ENCODE measurements around the gene BACE2.
"Not testable (repeated sequence)": the region's sequence is repeated elsewhere in the genome, so short reads cannot be mapped to it uniquely, and the experiment has no call there.

The BACE2 gene

DNA sequence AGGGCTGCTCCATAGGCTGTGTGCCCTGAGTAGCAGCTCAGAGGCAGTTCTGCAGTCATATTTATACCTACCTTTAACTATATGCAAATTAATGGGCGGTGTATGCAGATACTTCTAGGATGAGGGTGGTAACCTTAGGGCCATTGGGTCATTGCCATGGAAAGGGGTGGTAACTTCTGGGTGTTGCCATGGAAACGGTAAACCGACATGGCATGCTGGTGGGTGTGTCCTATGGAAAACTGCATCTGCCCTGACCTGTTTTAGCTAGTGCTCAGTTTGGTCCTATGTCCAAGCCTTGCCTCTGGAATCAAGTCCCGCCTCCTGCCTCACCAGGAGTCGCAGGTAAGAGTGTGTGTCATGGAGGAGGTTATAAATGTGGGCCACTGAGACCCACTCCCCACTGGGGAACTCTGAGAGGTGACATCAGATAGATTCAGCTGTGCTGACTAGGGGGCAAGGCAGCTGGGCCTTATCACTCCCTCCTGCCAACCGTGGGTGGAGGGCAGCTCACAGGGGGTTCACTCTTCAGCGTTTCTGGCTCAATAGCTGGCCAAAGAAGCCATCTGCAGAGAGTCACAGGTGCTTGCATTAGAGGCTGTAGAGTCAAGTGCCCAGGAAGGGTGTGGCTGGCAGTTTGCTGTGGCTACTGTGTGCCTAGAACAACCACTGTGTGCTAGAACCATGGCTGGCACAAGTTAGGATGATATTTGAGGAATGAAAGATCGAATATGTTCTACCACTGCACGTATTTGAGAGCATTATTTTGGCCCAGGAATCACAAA lies 19.0 kb downstream of the BACE2 start:
- no peak for DNase-seq

DNA sequence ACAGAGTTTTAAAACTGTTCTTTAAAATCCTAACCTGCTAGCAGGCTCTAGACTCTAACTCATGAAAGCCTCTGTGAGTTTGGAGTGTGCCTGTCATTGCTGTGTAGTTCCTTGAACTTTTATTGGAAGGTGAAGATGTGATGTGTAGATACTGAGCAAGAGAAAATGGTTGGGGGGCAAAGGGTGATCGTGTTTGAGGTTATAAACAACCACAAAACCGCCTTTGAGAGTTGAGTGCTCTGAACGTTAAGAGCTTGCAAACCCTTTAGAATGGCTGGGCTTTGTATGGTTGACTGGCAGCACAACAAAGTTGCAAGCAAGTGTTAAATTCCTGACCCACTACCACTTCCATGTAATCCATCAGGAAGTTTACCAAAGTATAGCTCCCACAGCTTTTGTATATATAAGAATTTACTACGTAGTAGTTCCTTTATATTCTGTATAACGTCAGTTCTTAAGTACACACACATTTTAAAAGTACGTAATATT lies 19.6 kb downstream of the BACE2 start:
- no peak for DNase-seq

DNA sequence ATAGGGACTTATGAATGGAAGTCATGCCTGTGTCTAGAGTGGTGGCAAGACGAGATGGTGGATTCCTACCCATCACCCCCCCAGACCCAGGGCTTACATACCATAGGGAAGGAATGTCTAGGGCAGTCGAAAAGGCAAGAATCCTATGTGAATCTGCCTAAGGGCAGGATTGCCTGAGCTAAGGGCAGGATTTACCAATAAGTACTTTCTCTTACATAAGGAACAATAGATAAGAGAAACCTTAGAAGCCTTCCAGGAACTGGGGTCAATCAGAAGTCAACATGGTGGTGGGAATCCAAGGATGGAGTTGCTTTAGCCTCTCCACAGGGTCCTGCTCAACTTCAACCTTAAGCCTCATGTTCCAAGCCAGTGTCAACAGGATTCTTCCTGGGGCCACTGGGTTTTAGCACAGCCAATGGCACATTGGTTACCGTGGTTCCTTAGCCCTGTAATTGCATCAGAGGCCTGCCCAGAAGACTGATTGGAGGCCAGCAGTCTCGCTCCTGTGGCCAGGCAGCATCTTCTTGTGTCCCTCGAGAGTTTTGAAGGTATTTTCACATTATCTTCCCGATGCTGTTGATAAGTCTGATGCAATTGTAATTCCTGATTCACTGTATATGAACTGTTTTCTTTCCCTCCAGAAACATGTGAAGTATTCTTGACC lies 20.7 kb downstream of the BACE2 start:
- DNase-seq = no peak

- DNase-seq = no peak
Observed at GRCh38 chr21:41189150-41189745, 21.3 kb downstream of the BACE2 start.

GRCh38 chr21:41192552-41192951 lies 24.6 kb downstream of the BACE2 start:
- DNase-seq = not testable (repeated sequence)

GRCh38 chr21:41195311-41195710 lies 27.4 kb downstream of the BACE2 start:
- no peak for DNase-seq

GRCh38 chr21:41196993-41197392 lies 29.0 kb downstream of the BACE2 start:
- DNase-seq = no peak

- DNase-seq = no peak
Observed at GRCh38 chr21:41197582-41197981, 29.6 kb downstream of the BACE2 start.

- DNase-seq = not testable (repeated sequence)
Observed at GRCh38 chr21:41198647-41199046, 30.7 kb downstream of the BACE2 start.

- DNase-seq = no peak
Observed at GRCh38 chr21:41199123-41199522, 31.2 kb downstream of the BACE2 start.

DNA sequence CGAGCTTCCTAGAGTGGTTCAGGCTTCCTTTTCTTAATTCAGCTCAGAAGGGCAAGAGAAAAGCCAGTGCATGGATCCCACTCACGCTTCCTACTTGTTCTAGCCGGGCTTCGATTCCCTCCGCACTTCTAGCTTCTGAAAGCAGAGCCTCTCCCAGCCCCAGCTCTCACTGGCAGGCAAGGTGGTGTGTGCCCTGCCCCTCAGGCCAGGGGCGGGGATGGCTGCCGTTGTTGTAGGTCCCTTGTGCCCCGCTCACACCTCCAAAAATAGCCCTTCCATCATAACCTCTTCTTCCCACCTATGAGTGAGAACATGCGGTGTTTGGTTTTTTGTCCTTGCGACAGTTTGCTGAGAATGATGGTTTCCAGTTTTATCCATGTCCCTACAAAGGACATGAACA lies 31.6 kb downstream of the BACE2 start:
- DNase-seq = no peak

DNA sequence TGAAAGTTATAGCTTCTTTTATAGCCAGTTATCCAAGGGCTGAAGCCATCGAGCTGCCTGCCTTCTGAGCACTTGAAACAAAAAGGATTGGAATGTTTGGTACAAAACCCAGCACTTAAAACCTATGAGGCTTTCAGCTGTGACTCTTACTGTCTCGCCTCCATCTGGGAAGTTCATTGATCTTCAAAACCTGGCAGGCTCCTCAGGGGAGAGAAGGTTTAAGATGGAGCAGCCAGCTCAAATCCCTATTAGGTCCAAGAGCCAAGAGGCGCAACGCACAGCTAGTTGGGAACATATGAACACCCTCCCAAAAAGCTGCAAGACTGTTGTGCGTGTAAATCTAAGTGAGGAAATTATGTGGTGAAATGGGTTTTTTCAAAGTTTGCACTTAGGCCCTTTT lies 33.4 kb downstream of the BACE2 start:
- DNase-seq = no peak

DNA sequence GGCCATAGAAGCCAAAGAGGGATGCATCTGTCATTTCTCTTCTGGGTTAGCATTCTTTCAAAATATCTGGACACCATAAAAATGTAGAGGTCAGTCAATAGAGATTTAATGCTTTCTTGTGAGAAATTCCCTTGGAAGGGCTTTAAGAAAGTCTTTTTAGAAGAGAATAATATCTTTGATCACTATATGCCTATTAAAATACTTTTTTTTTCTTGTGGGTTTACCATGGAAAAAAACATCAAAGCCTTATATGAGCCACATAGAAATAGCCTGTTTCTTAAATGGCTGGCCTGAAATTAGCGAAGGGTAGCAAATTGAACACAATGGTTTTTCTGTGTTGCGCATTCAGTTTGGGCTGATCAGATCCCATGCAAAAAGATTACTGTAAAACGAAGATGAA lies 36.8 kb downstream of the BACE2 start:
- no peak for DNase-seq

DNA sequence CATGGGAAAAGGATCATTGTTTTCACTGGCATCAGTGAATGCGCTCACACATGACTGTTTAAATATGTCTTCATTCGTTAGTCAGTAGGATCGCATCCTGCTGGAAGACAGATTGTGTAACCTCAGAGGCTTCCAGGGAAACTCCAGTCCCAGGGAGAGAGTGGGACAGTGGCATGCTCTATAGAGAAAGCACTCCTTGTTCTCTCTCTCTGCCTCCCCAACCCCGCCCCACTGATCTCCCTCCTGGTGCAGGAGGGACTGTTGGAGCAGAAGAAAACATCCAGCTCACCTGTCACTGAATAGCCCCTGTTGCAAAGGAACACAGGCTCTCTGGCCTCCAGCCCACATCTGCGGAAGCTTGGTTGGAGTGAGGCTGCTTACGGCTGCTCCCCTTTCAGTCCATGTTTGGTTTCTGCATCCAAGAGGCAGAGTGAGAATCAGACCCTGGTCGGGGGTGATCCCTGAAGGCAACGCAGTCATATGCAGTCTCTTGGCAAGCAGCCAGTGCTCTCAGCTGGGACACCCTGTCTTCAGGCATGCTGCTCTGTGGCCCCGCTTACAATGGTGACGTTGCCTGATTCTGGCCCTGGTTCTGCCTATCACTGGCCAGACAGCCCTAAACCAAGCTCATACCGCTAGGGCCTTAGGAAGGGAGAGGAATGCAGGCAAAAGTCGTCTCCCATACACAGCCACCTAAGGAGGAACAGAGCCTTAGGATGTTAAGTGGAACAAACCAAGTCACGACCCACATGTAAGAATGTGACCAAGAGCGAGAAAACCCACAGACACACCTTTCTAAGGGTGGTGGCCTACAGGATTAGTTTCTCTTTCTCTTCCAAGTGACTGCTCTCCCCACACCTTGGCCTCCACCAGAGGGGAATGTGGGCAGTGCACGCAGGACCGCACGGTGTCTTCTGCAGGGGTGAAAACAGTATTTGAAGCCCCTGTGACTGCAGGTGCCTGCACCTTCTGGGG lies 39.7 kb downstream of the BACE2 start:
- DNase-seq = no peak

DNA sequence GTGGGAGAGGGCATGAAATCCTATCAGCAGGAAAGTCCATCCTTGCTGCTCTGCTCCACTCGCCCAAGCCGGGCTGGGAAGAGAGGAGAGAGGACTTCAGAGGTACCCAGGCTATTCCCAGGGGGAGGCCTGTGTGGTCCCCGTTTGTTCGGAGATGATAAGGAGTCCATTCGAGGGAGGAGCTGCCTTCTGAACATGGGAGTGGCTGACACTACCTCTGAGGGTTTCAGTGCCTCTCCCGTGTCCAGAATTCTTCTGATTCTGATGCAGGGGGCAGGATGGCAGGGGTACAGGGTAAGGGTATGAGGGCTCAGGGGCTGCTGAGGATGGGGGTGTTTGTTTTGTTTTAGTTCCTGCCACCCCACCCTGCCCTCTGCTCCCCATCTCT lies 40.4 kb downstream of the BACE2 start:
- no peak for DNase-seq

- DNase-seq = no peak
Observed at GRCh38 chr21:41209016-41209619, 41.2 kb downstream of the BACE2 start.

DNA sequence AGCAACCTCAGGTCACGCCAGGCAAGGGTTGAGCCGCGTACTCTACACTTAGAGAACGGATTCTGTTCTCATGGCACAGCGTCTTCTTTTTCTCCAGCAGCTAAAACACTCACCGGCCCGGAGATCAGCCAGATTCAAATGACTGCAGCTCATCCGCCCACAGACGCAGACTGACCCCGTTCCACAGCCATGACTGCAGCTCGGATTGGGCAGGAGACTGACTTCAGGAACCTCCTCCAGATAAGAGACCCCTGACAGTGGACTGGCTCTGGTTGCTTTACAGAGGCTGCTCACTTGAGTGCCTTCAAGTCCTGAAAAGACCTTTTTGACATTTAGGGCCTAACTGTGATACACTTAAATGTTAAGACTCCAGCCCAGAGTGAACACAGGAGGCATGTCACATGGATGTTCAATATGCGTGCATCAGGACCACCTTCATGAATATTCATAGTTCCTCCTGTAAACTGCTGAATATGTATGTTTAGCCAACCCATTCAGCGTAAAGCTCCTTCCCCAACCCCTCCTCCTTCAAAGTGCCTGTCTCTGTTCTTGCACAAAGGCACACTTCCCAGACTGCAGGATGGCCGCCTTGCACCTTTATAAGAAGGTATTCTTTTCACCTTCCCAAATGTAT lies 42.6 kb downstream of the BACE2 start:
- no peak for DNase-seq

GRCh38 chr21:41211060-41211805 lies 43.3 kb downstream of the BACE2 start:
- no peak for DNase-seq

- no peak for DNase-seq
Observed at GRCh38 chr21:41213021-41213420, 45.1 kb downstream of the BACE2 start.

DNA sequence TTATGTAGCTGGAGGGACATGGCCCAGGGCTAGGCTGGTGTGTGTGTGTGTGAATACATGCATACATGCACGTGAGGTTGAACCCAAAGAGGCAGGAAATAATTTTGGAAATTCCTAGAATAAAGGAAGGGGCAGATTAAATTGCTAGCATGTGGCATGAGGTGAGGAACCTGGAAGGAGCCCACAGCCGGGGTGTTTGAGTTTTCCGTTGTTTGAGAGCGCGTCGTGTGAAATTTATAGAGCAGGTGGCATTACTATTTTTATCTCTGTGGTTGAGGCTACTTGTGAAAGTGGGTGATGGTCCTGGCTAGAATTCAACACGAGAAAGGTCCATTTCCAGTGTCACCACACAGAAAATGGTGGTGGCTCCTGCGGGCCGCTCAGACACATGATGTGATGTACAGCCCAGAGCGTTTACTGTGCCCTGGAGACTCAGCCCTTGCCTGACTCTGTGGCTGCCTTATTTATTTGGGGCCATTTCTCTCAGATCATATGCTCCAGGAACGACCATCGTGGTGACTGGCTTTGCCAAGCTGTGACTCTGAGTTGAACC lies 48.0 kb downstream of the BACE2 start:
- no peak for DNase-seq

- DNase-seq = no peak
Observed at GRCh38 chr21:41216486-41216885, 48.5 kb downstream of the BACE2 start.

Data from SIG-M5 (cell line).